GM23338 (cell line): ENCODE data around the gene MAPK8. TPM values are rescaled to one million over a fixed set of nuclear protein-coding genes. Genes with fewer than 3 reads are reported as not detected.

Source experiments
- ATAC-seq: fragments of 200-7000 bp; cut with Tn5 transposase; 3 replicates; pipeline ENCODE4 v1.9.1; 2020
- DNase-seq: peaks from one replicate; pipeline ENCODE4 v3.0.0-alpha.2; 2015; ENCODE audit warnings: low spot score
- H2AFZ ChIP-seq: fragments of 200-600 bp; sonication (generic); 2 replicates; pipeline ENCODE4 v1.8.0; 2016; ENCODE audit warnings: antibody characterized with exemption, mild to moderate bottlenecking, moderate library complexity
- H3F3A ChIP-seq: fragments of 200-600 bp; sonication (generic); replicated peaks from 2 replicates; pipeline ENCODE4 v1.8.0; 2017; ENCODE audit warnings: antibody characterized with exemption, mixed run types, low read depth
- H3K27ac ChIP-seq: fragments of 200-600 bp; sonication (generic); 2 replicates; pipeline ENCODE4 v1.6.1; 2016; ENCODE audit warnings: low read depth
- H3K27me3 ChIP-seq: fragments of 200-600 bp; sonication (generic); 2 replicates; pipeline ENCODE4 v1.8.0; 2016; ENCODE audit warnings: mild to moderate bottlenecking, mixed run types, moderate library complexity; ENCODE audit not compliant: insufficient read depth
- H3K36me3 ChIP-seq: fragments of 200-600 bp; sonication (generic); 2 replicates; pipeline ENCODE4 v1.8.0; 2016; ENCODE audit warnings: mild to moderate bottlenecking; ENCODE audit not compliant: insufficient read depth
- H3K4me1 ChIP-seq: fragments of 200-600 bp; sonication (generic); 2 replicates; pipeline ENCODE4 v1.8.0; 2016; ENCODE audit warnings: mild to moderate bottlenecking, moderate library complexity; ENCODE audit not compliant: insufficient read depth
- H3K4me2 ChIP-seq: fragments of 200-600 bp; sonication (generic); 2 replicates; pipeline ENCODE4 v1.7.1; 2017; ENCODE audit warnings: mixed run types
- H3K4me3 ChIP-seq: fragments of 200-600 bp; sonication (generic); 2 replicates; pipeline ENCODE4 v1.6.1; 2016; ENCODE audit warnings: mixed run types
- H3K79me2 ChIP-seq: fragments of 200-600 bp; sonication (generic); replicated peaks from 2 replicates; pipeline ENCODE4 v1.8.0; 2017; ENCODE audit warnings: mild to moderate bottlenecking; ENCODE audit not compliant: insufficient read depth
- H3K9me2 ChIP-seq: fragments of 200-600 bp; sonication (generic); 2 replicates; pipeline ENCODE4 v1.8.0; 2017; ENCODE audit not compliant: insufficient read depth
- H4K20me1 ChIP-seq: fragments of 200-600 bp; sonication (generic); replicated peaks from 2 replicates; pipeline ENCODE4 v1.8.0; 2017; ENCODE audit warnings: mild to moderate bottlenecking; ENCODE audit not compliant: insufficient read depth
- H3K27ac Mint-ChIP-seq: 2 replicates; pipeline ENCODE4 v1.8.0; 2020; ENCODE audit warnings: inconsistent platforms, mild to moderate bottlenecking, moderate library complexity, mixed read lengths
- H3K27me3 Mint-ChIP-seq: 3 replicates; pipeline ENCODE4 v1.8.0; 2022; ENCODE audit warnings: low read depth, mild to moderate bottlenecking, moderate library complexity, mixed read lengths, inconsistent platforms; ENCODE audit not compliant: insufficient read depth, poor library complexity
- H3K36me3 Mint-ChIP-seq: 3 replicates; pipeline ENCODE4 v1.8.0; 2021; ENCODE audit warnings: low read depth, mild to moderate bottlenecking, inconsistent platforms, moderate library complexity, mixed read lengths
- H3K4me1 Mint-ChIP-seq: 3 replicates; pipeline ENCODE4 v1.8.0; 2020; ENCODE audit warnings: mild to moderate bottlenecking, inconsistent platforms, mixed read lengths
- H3K4me3 Mint-ChIP-seq: 3 replicates; pipeline ENCODE4 v1.8.0; 2021; ENCODE audit warnings: moderate library complexity, mild to moderate bottlenecking, inconsistent platforms, mixed read lengths
- H3K9me3 Mint-ChIP-seq: 3 replicates; pipeline ENCODE4 v1.8.0; 2020; ENCODE audit warnings: moderate library complexity, mild to moderate bottlenecking, inconsistent platforms, mixed read lengths
- CREB1 ChIP-seq: fragments of 250-450 bp; sonication (Bioruptor Pico); IDR thresholded peaks from 2 replicates; pipeline ENCODE4 v1.5.0; 2020; ENCODE audit warnings: low read depth, mild to moderate bottlenecking, moderate library complexity
- ETS1 ChIP-seq: IDR thresholded peaks from 2 replicates; pipeline ENCODE4 v1.6.1; 2016; ENCODE audit warnings: antibody characterized with exemption
- EZH2 ChIP-seq: fragments of 200-600 bp; sonication (generic); IDR thresholded peaks from one replicate; pipeline ENCODE4 v1.8.0; 2017; ENCODE audit warnings: antibody characterized with exemption, mild to moderate bottlenecking, low read depth; ENCODE audit not compliant: unreplicated experiment
- EZH2phosphoT487 ChIP-seq: fragments of 200-600 bp; sonication (generic); IDR thresholded peaks from one replicate; pipeline ENCODE4 v1.8.1; 2018; ENCODE audit warnings: antibody characterized with exemption; ENCODE audit not compliant: unreplicated experiment
- JUNB ChIP-seq: IDR thresholded peaks from one replicate; pipeline ENCODE4 v1.6.1; 2016; ENCODE audit warnings: antibody characterized with exemption; ENCODE audit not compliant: unreplicated experiment
- NANOG ChIP-seq: IDR thresholded peaks from 2 replicates; pipeline ENCODE4 v1.6.1; 2016; ENCODE audit warnings: antibody characterized with exemption, borderline replicate concordance
- POLR2AphosphoS5 ChIP-seq: IDR thresholded peaks from 2 replicates; pipeline ENCODE4 v1.6.1; 2016; ENCODE audit warnings: antibody characterized with exemption, low read depth
- STAT1 ChIP-seq: IDR thresholded peaks from one replicate; pipeline ENCODE4 v1.6.1; 2016; ENCODE audit warnings: antibody characterized with exemption; ENCODE audit not compliant: unreplicated experiment
- ZNF114 ChIP-seq: fragments of 250-450 bp; sonication (Bioruptor Pico); IDR thresholded peaks from 2 replicates; pipeline ENCODE4 v1.5.0; 2020; ENCODE audit warnings: mild to moderate bottlenecking, moderate library complexity
- ZNF331 ChIP-seq: fragments of 250-450 bp; sonication (Bioruptor Pico); IDR thresholded peaks from 2 replicates; pipeline ENCODE4 v1.5.0; 2020; ENCODE audit warnings: low read depth, mild to moderate bottlenecking, moderate library complexity
- polyA plus RNA-seq: library from polyadenylated mRNA; unstranded; fragments of >200 nt; fragmentation: Nextera tagmentation; extraction: Ambion mirVana; gene quantifications from 2 replicates; pipeline ENCODE4 v1.2.1, GENCODE V29; 2016
- total RNA-seq: library from RNA; depleted of rRNA; stranded (reverse); fragments of >200 nt; shearing (Covaris generic); gene quantifications from 2 replicates; pipeline ENCODE4 v1.2.3, GENCODE V29; 2014
- TF ChIP-seq, protein P1 (sequence below): fragments of 250-450 bp; sonication (Bioruptor Pico); IDR thresholded peaks from 2 replicates; pipeline ENCODE4 v1.5.0; 2020; ENCODE audit warnings: mild to moderate bottlenecking, moderate library complexity
- TF ChIP-seq, protein P2 (sequence below): IDR thresholded peaks from one replicate; pipeline ENCODE4 v1.6.1; 2018; ENCODE audit warnings: antibody characterized with exemption; ENCODE audit not compliant: unreplicated experiment

The MAPK8 gene
- total and polyA plus RNA-seq, 2 experiments from 2014 or later: 52.4 to 73.6 TPM

DNA sequence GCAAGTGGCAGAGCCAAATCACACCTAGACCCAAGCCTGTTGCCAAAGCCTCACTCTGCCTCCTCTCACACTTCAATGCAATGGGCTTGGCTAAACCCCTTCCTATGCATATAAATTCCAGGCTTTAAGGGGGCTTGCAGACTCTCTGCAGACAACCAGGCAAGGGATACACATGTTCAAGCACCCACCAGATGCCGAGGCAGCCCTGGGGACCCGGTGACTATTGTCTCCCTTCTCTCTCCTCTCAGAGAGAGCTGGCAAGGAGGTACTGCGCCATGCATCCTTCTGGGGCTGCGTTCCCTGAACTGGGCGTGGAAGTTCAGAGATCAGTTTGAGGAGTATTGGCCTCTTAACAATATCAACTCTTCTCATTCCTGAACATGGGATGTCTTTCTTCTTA, 167.2 kb downstream of the MAPK8 start (continued):
- no peak for TF ChIP-seq EZH2phosphoT487

GRCh38 chr10:48474765-48475365, 168.4 kb downstream of the MAPK8 start:
- H3K27ac Mint-ChIP-seq: no peak overlapping the region
- ATAC-seq: no peak

More at GRCh38 chr10:48474765-48475365, 168.4 kb downstream of the MAPK8 start:
- Histone ChIP-seq H3K9me2 (no peaks in the 10 kb centered on the region), H3K27me3 (no peaks in the 10 kb centered on the region), H3K27ac (no peak overlapping the region), H3F3A (no peaks in the 10 kb centered on the region), H3K36me3 (no peaks in the 10 kb centered on the region), H3K79me2 (no peaks in the 10 kb centered on the region), H4K20me1 (no peaks in the 10 kb centered on the region; the same call in 1 of the 2 replicates), H3K4me1 (peaks cover 12% of the 10 kb centered on the region), H3K4me2 (no peak overlapping the region), H2AFZ (no peak overlapping the region), H3K4me3 (no peak overlapping the region)
- H3K36me3 Mint-ChIP-seq: peaks cover 9% of the 10 kb centered on the region; the same call in 2 of the 3 replicates
- no peak for DNase-seq
- peaks cover 4% of the 10 kb centered on the region; the same call in 1 of the 3 replicates for H3K9me3 Mint-ChIP-seq
- peaks cover 11% of the 10 kb centered on the region for H3K27me3 Mint-ChIP-seq
- TF ChIP-seq NANOG (no peak), JUNB (no peak), STAT1 (no peak), EZH2phosphoT487 (no peak), ETS1 (no peak), ZNF331 (CRISPR knock-in tag) (no peak), EZH2 (no peak), POLR2AphosphoS5 (no peak), ZNF114 (CRISPR knock-in tag) (no peak), CREB1 (no peak)
- TF ChIP-seq, protein P1, sequence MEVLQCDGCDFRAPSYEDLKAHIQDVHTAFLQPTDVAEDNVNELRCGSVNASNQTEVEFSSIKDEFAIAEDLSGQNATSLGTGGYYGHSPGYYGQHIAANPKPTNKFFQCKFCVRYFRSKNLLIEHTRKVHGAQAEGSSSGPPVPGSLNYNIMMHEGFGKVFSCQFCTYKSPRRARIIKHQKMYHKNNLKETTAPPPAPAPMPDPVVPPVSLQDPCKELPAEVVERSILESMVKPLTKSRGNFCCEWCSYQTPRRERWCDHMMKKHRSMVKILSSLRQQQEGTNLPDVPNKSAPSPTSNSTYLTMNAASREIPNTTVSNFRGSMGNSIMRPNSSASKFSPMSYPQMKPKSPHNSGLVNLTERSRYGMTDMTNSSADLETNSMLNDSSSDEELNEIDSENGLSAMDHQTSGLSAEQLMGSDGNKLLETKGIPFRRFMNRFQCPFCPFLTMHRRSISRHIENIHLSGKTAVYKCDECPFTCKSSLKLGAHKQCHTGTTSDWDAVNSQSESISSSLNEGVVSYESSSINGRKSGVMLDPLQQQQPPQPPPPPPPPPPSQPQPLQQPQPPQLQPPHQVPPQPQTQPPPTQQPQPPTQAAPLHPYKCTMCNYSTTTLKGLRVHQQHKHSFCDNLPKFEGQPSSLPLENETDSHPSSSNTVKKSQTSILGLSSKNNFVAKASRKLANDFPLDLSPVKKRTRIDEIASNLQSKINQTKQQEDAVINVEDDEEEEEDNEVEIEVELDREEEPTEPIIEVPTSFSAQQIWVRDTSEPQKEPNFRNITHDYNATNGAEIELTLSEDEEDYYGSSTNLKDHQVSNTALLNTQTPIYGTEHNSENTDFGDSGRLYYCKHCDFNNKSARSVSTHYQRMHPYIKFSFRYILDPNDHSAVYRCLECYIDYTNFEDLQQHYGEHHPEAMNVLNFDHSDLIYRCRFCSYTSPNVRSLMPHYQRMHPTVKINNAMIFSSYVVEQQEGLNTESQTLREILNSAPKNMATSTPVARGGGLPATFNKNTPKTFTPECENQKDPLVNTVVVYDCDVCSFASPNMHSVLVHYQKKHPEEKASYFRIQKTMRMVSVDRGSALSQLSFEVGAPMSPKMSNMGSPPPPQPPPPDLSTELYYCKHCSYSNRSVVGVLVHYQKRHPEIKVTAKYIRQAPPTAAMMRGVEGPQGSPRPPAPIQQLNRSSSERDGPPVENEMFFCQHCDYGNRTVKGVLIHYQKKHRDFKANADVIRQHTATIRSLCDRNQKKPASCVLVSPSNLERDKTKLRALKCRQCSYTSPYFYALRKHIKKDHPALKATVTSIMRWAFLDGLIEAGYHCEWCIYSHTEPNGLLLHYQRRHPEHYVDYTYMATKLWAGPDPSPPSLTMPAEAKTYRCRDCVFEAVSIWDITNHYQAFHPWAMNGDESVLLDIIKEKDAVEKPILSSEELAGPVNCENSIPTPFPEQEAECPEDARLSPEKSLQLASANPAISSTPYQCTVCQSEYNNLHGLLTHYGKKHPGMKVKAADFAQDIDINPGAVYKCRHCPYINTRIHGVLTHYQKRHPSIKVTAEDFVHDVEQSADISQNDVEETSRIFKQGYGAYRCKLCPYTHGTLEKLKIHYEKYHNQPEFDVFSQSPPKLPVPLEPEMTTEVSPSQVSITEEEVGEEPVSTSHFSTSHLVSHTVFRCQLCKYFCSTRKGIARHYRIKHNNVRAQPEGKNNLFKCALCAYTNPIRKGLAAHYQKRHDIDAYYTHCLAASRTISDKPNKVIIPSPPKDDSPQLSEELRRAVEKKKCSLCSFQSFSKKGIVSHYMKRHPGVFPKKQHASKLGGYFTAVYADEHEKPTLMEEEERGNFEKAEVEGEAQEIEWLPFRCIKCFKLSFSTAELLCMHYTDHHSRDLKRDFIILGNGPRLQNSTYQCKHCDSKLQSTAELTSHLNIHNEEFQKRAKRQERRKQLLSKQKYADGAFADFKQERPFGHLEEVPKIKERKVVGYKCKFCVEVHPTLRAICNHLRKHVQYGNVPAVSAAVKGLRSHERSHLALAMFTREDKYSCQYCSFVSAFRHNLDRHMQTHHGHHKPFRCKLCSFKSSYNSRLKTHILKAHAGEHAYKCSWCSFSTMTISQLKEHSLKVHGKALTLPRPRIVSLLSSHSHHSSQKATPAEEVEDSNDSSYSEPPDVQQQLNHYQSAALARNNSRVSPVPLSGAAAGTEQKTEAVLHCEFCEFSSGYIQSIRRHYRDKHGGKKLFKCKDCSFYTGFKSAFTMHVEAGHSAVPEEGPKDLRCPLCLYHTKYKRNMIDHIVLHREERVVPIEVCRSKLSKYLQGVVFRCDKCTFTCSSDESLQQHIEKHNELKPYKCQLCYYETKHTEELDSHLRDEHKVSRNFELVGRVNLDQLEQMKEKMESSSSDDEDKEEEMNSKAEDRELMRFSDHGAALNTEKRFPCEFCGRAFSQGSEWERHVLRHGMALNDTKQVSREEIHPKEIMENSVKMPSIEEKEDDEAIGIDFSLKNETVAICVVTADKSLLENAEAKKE (CRISPR knock-in tag): no peak
- TF ChIP-seq, protein P2, sequence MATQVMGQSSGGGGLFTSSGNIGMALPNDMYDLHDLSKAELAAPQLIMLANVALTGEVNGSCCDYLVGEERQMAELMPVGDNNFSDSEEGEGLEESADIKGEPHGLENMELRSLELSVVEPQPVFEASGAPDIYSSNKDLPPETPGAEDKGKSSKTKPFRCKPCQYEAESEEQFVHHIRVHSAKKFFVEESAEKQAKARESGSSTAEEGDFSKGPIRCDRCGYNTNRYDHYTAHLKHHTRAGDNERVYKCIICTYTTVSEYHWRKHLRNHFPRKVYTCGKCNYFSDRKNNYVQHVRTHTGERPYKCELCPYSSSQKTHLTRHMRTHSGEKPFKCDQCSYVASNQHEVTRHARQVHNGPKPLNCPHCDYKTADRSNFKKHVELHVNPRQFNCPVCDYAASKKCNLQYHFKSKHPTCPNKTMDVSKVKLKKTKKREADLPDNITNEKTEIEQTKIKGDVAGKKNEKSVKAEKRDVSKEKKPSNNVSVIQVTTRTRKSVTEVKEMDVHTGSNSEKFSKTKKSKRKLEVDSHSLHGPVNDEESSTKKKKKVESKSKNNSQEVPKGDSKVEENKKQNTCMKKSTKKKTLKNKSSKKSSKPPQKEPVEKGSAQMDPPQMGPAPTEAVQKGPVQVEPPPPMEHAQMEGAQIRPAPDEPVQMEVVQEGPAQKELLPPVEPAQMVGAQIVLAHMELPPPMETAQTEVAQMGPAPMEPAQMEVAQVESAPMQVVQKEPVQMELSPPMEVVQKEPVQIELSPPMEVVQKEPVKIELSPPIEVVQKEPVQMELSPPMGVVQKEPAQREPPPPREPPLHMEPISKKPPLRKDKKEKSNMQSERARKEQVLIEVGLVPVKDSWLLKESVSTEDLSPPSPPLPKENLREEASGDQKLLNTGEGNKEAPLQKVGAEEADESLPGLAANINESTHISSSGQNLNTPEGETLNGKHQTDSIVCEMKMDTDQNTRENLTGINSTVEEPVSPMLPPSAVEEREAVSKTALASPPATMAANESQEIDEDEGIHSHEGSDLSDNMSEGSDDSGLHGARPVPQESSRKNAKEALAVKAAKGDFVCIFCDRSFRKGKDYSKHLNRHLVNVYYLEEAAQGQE: no peak
- H3K4me1 Mint-ChIP-seq: peaks cover 23% of the 10 kb centered on the region
- no peak overlapping the region for H3K4me3 Mint-ChIP-seq
